Stimulated activated naive CD4-positive, alpha-beta T cell treated with Interleukin-2 at 50 U/mL for 16 hours (primary cell): ENCODE data around the gene NCOR2.

ENCODE experiments used
- DNase-seq: peaks from one replicate; lab custom pipeline; 2025; lab: John Stamatoyannopoulos, UW

NCOR2 gene

DNA sequence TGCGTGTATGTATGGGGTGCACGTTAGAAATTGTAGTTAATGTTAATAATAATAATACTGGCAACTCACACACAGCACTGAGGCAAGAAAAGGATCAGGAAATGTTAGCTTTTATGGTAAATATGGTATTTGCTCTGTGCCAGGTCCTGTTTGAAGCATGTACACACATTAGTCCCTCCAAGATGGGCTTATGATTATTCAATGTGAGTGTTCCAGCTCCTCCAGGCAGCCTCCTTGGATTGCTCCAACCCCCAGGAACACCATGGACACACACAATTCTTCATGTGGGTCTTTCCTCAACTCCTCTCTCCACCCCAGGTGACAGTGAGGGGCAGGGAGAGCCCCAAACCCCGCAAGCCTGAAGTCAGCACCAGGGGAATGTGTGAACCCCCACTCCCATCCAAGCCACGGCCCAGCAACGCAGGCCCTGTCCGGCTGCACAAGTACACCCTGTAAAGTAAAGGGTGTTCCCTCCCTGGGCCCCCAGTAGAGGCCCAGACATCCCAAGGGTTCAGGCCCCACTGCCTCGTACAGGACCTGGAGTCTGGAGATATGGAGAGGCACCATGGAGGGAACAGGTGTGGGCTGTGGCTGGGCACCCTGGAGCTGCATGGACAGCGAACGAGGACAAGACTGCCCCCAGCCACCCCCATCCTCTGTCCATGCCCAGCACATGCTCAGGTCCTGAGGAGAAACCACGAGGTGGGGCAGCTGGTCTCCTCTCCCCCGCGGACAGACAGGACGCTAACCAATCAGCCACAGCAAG, 41.3 kb downstream of the NCOR2 start:
- DNase-seq = no peak

DNA sequence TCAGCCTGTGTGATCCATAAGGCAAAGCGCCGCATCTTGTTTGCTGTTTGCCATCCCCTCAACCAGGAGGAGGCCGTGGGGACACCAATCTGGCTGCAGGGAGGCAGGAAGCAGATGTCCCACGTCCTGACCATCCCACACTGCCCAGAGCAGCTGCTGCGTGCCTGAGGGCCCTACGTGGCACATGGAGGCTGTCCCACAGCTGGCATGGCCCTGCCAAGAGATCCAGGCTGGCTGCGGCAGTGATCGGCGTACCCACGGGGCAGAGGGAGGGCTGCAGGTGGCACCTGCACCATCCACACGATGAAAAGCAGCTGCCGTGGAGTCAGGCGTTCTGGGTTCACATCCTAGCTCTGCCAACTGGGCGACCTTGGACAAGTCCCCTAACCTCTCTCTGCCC, 42.0 kb downstream of the NCOR2 start:
- DNase-seq = no peak

DNA sequence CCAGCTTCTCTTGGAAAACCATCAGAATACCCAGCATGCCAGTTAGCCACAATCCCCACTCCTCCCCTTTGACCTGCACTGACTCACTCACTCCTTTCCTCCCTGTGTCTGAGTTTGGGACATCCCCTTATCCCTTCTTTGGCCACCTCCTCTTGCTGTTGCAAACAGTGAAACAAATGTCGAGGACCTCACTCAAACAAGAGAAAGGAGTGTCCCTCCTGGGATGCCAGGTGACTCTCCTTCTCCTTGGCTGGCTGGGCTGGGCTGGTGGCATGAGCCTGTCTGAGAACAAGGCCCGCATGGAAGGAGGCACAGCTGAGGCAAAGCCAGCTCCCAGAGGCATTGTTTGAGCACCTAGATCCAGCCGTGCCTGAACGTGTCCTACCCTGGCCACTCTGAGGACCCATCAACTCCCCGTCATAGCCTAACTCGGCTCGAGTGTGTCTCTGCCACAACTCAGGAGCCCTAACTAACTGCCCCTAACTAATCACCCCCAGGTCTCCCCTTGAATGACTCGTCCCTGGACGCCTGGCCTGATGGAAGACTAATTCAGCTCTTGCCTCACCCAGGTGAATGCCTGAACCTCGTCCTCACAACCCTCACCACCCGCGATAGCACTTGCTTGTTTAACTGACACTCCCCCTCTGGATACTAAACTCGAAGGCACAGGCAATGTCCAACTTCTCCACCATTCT, 43.0 kb downstream of the NCOR2 start:
- no peak for DNase-seq

DNA sequence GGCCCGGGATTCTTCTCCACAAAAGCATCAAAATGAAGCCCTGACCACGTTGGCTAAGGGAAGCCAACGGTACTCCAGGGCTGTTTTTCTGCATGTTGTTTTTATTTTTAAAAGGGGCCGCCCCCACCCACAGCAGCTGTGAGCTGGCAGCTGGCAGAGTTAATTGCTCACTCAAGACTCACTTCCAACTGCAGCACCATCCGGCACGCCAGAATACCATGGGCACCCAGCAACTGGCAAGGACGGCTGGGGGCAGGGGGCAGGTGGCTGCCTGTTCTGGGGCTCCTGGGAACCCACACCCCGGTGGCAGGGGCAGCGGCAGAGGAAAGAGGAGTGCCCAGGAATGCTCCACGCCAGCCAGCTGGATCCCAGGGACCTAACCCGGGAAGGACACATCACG, 44.3 kb downstream of the NCOR2 start:
- DNase-seq = no peak

GRCh38 chr12:124520907-124521306, 46.5 kb downstream of the NCOR2 start:
- DNase-seq = no peak

DNA sequence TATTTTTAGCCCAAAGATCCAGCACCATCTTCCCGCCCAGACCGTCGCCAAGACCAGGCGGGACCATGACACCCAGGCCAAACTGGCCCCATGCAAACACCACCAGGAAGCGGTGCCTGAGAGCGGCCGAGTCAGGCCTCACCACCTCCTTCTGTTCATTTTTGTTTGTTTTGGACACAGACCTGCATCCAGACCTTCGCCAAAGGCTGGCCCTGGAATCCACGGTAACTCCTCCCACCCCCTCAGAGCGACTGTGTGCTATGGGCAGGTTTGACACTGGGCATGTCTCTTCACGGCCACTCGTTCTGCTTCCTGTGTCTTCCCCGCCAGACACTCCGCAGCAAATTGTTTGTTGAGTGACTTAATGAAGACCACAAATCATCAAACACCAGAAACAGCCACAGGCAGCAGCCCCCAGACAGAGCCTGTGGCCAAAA, 47.1 kb downstream of the NCOR2 start:
- DNase-seq = no peak

DNA sequence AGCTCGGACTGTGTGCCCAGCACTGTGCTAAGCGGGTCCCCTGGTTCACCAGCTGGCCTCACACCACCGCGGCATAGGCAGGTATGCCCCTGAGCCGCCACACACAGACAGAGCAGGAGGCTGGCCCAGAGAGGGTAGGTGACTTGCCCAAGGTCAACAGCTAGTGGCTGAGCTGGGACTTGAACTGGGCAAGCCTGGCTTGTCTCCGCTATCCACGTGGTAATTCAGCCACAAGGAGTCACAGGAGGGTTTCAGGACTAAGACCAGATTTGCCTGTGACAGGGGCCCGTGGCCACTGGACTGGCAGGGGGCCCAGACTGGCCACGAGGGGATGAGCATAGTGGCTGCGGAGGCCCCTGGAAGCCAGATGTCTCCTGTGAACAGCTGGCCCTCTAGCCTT, 47.7 kb downstream of the NCOR2 start:
- DNase-seq = no peak

GRCh38 chr12:124518051-124518932, 49.1 kb downstream of the NCOR2 start:
- no peak for DNase-seq
